GM19351 (cell line): ENCODE data around the gene C12orf43.

Source experiments
- ATAC-seq: cut with Tn5 transposase; IDR thresholded peaks from one replicate; pipeline ENCODE4 v1.9.1; 2021; ENCODE audit warnings: mild to moderate bottlenecking, moderate library complexity; ENCODE audit not compliant: unreplicated experiment

Gene C12orf43

GRCh38 chr12:120979220-120979861 is 36.9 kb downstream of the C12orf43 start:
- ATAC-seq = no peak

- no peak for ATAC-seq
These were observed 37.7 kb downstream of the C12orf43 start, which contains the start of gene HNF1A for GRCh38 chr12:120978296-120979219. Gene HNF1A, plus strand, starts transcription at chr12:120978543. Its CDS starts 226 bp downstream, at chr12:120978769.

- no peak for ATAC-seq
These were observed 38.6 kb downstream of the C12orf43 start for GRCh38 chr12:120977531-120978295.

- ATAC-seq = no peak
These were observed 43.3 kb downstream of the C12orf43 start for GRCh38 chr12:120972870-120973543.

GRCh38 chr12:120971299-120972180 is 44.7 kb downstream of the C12orf43 start:
- ATAC-seq = no peak

- ATAC-seq = no peak
These were observed 46.0 kb downstream of the C12orf43 start for GRCh38 chr12:120970310-120970709.

- no peak for ATAC-seq
These were observed 50.7 kb downstream of the C12orf43 start for GRCh38 chr12:120965534-120966091.

- no peak for ATAC-seq
These were observed 52.0 kb downstream of the C12orf43 start for GRCh38 chr12:120964298-120964697.

- ATAC-seq = no peak
These were observed 53.7 kb downstream of the C12orf43 start for GRCh38 chr12:120962532-120963020.

- no peak for ATAC-seq
These were observed 54.4 kb downstream of the C12orf43 start for GRCh38 chr12:120961604-120962531.

- ATAC-seq = no peak
These were observed 55.6 kb downstream of the C12orf43 start for GRCh38 chr12:120960657-120961056.

GRCh38 chr12:120959111-120959878 is 57.0 kb downstream of the C12orf43 start:
- ATAC-seq = no peak

GRCh38 chr12:120956579-120957300 is 59.5 kb downstream of the C12orf43 start:
- no peak for ATAC-seq

GRCh38 chr12:120955232-120955631 is 61.1 kb downstream of the C12orf43 start:
- no peak for ATAC-seq

GRCh38 chr12:120950807-120951206 is 65.5 kb downstream of the C12orf43 start:
- ATAC-seq = no peak
